HG03135 (cell line): ENCODE measurements around the gene GSTA5.
"Not testable (repeated sequence)": the region's sequence is repeated elsewhere in the genome, so short reads cannot be mapped to it uniquely, and the experiment has no call there.

Experiments used
- ATAC-seq: cut with Tn5 transposase; IDR thresholded peaks from one replicate; pipeline ENCODE4 v1.9.1; 2021; ENCODE audit warnings: mild to moderate bottlenecking, moderate library complexity; ENCODE audit not compliant: unreplicated experiment

Gene GSTA5

GRCh38 chr6:52839124-52840055 is 1.2 kb downstream of the GSTA5 start:
- no peak for ATAC-seq

- no peak for ATAC-seq
Measured at GRCh38 chr6:52834481-52834880, 6.1 kb downstream of the GSTA5 start.

- not testable (repeated sequence) for ATAC-seq
Measured at GRCh38 chr6:52830869-52831268, 9.7 kb downstream of the GSTA5 start.

GRCh38 chr6:52829046-52829817 is 11.4 kb downstream of the GSTA5 start:
- no peak for ATAC-seq

GRCh38 chr6:52828621-52829020 is 12.0 kb downstream of the GSTA5 start:
- ATAC-seq = not testable (repeated sequence)

GRCh38 chr6:52827073-52827783 is 13.4 kb downstream of the GSTA5 start:
- not testable (repeated sequence) for ATAC-seq

GRCh38 chr6:52826513-52826912 is 14.1 kb downstream of the GSTA5 start:
- ATAC-seq = no peak

GRCh38 chr6:52825900-52826459 is 14.6 kb downstream of the GSTA5 start:
- not testable (repeated sequence) for ATAC-seq

- not testable (repeated sequence) for ATAC-seq
Measured at GRCh38 chr6:52825270-52825793, 15.3 kb downstream of the GSTA5 start.

GRCh38 chr6:52821842-52822241 is 18.8 kb downstream of the GSTA5 start:
- no peak for ATAC-seq

GRCh38 chr6:52820198-52820597 is 20.4 kb downstream of the GSTA5 start:
- ATAC-seq = no peak

- ATAC-seq = no peak
Measured at GRCh38 chr6:52815167-52816092, 25.2 kb downstream of the GSTA5 start.

- not testable (repeated sequence) for ATAC-seq
Measured at GRCh38 chr6:52814545-52814944, 26.1 kb downstream of the GSTA5 start.

- not testable (repeated sequence) for ATAC-seq
Measured at GRCh38 chr6:52809777-52810176, 30.8 kb downstream of the GSTA5 start.

GRCh38 chr6:52808660-52809059 is 32.0 kb downstream of the GSTA5 start:
- no peak for ATAC-seq

GRCh38 chr6:52803668-52804255 is 36.9 kb downstream of the GSTA5 start, which contains the start of gene GSTA1:
Gene GSTA1 (minus strand): TSS chr6:52803816. CDS start chr6:52799267, 4,549 bp downstream.
- ATAC-seq = not testable (repeated sequence)

GRCh38 chr6:52802806-52803205 is 37.8 kb downstream of the GSTA5 start:
- no peak for ATAC-seq

- ATAC-seq = no peak
Measured at GRCh38 chr6:52801188-52801841, 39.3 kb downstream of the GSTA5 start.
